Activated CD4-positive, alpha-beta memory T cell treated with anti-CD3 and anti-CD28 coated beads for 36 hours (primary cell): ENCODE results near the gene HSDL1. TPM values are rescaled to one million over a fixed set of nuclear protein-coding genes. Genes with fewer than 3 reads are reported as not detected.

Experiments used
- CTCF ChIA-PET: fragments of 350-600 bp; sonication (Branson Sonifier 250); formaldehyde crosslinking; loops from one replicate; lab custom pipeline; 2021; ENCODE audit warnings: antibody characterized with exemption, inconsistent platforms; lab: Charles Lee
- POLR2A ChIA-PET: fragments of 350-600 bp; sonication (Branson Sonifier 250); formaldehyde crosslinking; loops from one replicate; lab custom pipeline; 2021; ENCODE audit warnings: antibody characterized with exemption; lab: Charles Lee
- DNase-seq: peaks from one replicate; pipeline ENCODE4 v3.0.0-alpha.2; 2020
- H3K27ac Mint-ChIP-seq: one replicate; pipeline ENCODE4 v1.8.0; 2021; ENCODE audit warnings: mixed read lengths
- H3K27me3 Mint-ChIP-seq: one replicate; pipeline ENCODE4 v1.8.0; 2021; ENCODE audit warnings: mixed read lengths
- H3K36me3 Mint-ChIP-seq: one replicate; pipeline ENCODE4 v1.8.0; 2021; ENCODE audit warnings: mixed read lengths
- H3K4me1 Mint-ChIP-seq: one replicate; pipeline ENCODE4 v1.8.0; 2021; ENCODE audit warnings: low read depth, mixed read lengths
- H3K4me3 Mint-ChIP-seq: one replicate; pipeline ENCODE4 v1.8.0; 2021; ENCODE audit warnings: mild to moderate bottlenecking, mixed read lengths
- H3K9me3 Mint-ChIP-seq: one replicate; pipeline ENCODE4 v1.8.0; 2021; ENCODE audit warnings: mixed read lengths
- intact Hi-C: fragments of 100-400 bp; cut with micrococcal nuclease; formaldehyde crosslinking; loops from one replicate; pipeline ENCODE4 v1.15.1; 2023
- total RNA-seq, 2 experiments: library from RNA; stranded (reverse); gene quantifications; one replicate each; pipeline ENCODE4 v1.2.3, GENCODE V29; 2021

The HSDL1 gene
- total RNA-seq, 2 experiments from 2014 or later, result 13.1 to 13.8 TPM

GRCh38 chr16:84182104-84182503, 37.1 kb upstream of the HSDL1 start:
- DNase-seq, result no peak
- Mint-ChIP-seq H3K36me3 (peaks cover 12% of the 10 kb centered on the region), H3K4me3 (no peak overlapping the region), H3K9me3 (no peaks in the 10 kb centered on the region), H3K27ac (no peak overlapping the region), H3K4me1 (peaks cover 37% of the 10 kb centered on the region), H3K27me3 (no peaks in the 10 kb centered on the region)
- POLR2A ChIA-PET, result no interaction called here
- CTCF ChIA-PET, result interaction anchor here (0.5 to 1.3 kb wide), 3 partner anchors 10 to 93 kb away, joined by 3 to 4 read pairs (median 3); partner anchors contain the start of genes DNAAF1 and HSDL1
- intact Hi-C loops, result loop anchor here (10.0 kb wide), 1 partner anchor 323 kb away; the partner anchor contains the start of gene MEAK7

DNA sequence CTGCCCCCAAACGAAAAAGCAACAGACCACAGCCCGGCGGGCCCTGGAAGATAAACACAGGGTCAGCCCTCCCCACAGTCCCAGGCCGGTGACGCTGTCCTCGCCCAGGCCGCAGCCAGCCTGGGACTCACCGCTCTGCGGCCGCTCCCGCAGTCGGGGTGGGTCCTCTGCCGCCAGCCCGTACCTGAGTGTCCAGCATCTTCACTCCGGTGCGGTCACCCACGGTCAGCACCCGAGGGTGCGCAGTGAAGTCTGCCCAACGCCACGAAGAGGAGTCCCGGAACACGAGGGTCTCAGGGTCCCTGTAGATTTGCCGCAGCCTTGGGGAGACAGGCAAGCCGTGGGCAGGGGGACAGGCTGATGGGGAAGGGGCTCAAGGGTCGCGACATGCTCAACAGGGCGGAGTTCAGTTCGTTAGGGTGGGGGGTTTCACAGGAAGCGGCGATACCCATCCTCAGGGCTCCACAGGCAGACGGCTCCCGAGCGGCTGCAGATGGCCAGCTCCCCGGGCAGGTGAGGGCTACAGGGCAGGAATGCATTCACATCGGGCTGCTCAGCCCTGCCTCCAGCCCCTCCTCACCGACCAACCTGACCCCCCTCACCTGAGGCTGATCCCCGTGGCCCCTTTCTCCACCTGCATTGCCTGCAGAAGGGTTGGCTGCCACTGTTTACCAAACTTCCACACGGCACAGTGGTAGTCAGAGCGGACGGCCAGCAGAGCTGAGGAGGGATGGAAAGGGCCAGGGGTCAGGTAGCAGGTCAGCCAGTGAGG, 36.4 kb upstream of the HSDL1 start:
- ChIA-PET CTCF (interaction anchor here (1.1 to 1.3 kb wide), 2 partner anchors 36 to 92 kb away, joined by 3 to 4 read pairs; partner anchors contain the start of genes DNAAF1 and HSDL1), POLR2A (no interaction called here)
- Mint-ChIP-seq H3K27ac (no peak overlapping the region), H3K9me3 (no peaks in the 10 kb centered on the region), H3K27me3 (no peaks in the 10 kb centered on the region), H3K36me3 (peaks cover 9% of the 10 kb centered on the region), H3K4me3 (no peak overlapping the region), H3K4me1 (peaks cover 38% of the 10 kb centered on the region)
- DNase-seq, result no peak
- intact Hi-C loops, result loop anchor here (10.0 kb wide), 1 partner anchor 323 kb away; the partner anchor contains the start of gene MEAK7

- no peak overlapping the region for H3K27ac Mint-ChIP-seq
- CTCF ChIA-PET, result interaction anchor here (8.5 kb wide), 1 partner anchor 94 kb away, joined by 124 read pairs; no protein-coding TSS in a partner anchor
These were observed 35.7 kb upstream of the HSDL1 start for GRCh38 chr16:84180519-84181140.

GRCh38 chr16:84179612-84180320, 34.8 kb upstream of the HSDL1 start:
- H3K27me3 Mint-ChIP-seq, result no peaks in the 10 kb centered on the region
- no peak overlapping the region for H3K27ac Mint-ChIP-seq
- H3K9me3 Mint-ChIP-seq, result no peaks in the 10 kb centered on the region
- ChIA-PET CTCF (interaction anchor here (0.7 to 8.5 kb wide), 3 partner anchors 94 to 293 kb away, joined by 3 to 124 read pairs (median 5); no protein-coding TSS in a partner anchor), POLR2A (no interaction called here)
- peaks cover 29% of the 10 kb centered on the region for H3K4me1 Mint-ChIP-seq
- peaks cover 9% of the 10 kb centered on the region for H3K36me3 Mint-ChIP-seq
- no peak for DNase-seq
- intact Hi-C loops, result loop anchor here (5.0 to 10.0 kb wide), 3 partner anchors 62 to 325 kb away; partner anchors contain the start of genes MBTPS1 and MEAK7
- no peak overlapping the region for H3K4me3 Mint-ChIP-seq

More at GRCh38 chr16:84180519-84181140, 35.7 kb upstream of the HSDL1 start:
- Mint-ChIP-seq H3K27me3 (no peaks in the 10 kb centered on the region), H3K9me3 (no peaks in the 10 kb centered on the region), H3K4me3 (no peak overlapping the region), H3K36me3 (peaks cover 9% of the 10 kb centered on the region), H3K4me1 (peaks cover 32% of the 10 kb centered on the region)
- DNase-seq, result no peak
- intact Hi-C loops, result loop anchor here (10.0 kb wide), 1 partner anchor 324 kb away; the partner anchor contains the start of gene MEAK7
- POLR2A ChIA-PET, result no interaction called here

- Mint-ChIP-seq H3K27me3 (peaks cover 5% of the 10 kb centered on the region), H3K36me3 (peaks cover 9% of the 10 kb centered on the region), H3K27ac (no peak overlapping the region), H3K4me1 (peaks cover 25% of the 10 kb centered on the region), H3K4me3 (no peak overlapping the region), H3K9me3 (no peaks in the 10 kb centered on the region)
- intact Hi-C loops, result loop anchor here (5.0 kb wide), 2 partner anchors 62 to 77 kb away; partner anchors contain the start of gene MBTPS1
- DNase-seq, result no peak
- ChIA-PET CTCF (interaction anchor here (0.7 to 8.5 kb wide), 6 partner anchors 8 to 293 kb away, joined by 3 to 124 read pairs (median 6); partner anchors contain the start of gene TAF1C), POLR2A (no interaction called here)
These were observed 34.1 kb upstream of the HSDL1 start for GRCh38 chr16:84178892-84179611.

DNA sequence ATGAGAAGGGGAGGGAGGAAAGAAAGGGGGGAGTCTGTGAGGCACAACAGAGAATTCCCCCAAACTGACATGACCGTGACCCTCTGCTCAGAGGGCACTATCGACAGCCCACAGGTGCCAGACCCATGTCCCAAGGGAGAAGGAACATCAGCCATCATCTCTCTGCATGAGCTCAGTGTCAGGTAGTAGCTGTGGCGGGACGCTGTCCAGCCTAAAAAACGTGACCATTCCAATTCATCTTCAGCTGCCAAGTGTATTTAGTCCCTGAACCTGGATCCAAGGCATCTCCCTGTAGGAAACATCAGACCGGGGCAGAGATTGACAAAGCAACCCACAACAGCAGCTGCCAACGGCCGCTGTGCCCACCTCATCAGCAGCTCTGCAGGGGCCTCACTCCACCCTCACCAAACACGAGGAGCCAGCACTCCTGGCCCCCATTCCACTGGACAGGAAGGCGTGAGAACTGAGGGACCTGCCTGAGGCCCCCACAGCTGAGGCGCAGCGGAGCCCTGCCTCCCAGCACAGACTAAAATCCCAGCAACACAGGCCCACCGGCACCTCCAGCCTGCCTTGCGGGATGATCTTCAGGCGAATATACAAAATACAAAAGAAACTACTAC, 33.3 kb upstream of the HSDL1 start:
- intact Hi-C loops, result loop anchor here (5.0 kb wide), 2 partner anchors 61 to 76 kb away; partner anchors contain the start of gene MBTPS1

DNA sequence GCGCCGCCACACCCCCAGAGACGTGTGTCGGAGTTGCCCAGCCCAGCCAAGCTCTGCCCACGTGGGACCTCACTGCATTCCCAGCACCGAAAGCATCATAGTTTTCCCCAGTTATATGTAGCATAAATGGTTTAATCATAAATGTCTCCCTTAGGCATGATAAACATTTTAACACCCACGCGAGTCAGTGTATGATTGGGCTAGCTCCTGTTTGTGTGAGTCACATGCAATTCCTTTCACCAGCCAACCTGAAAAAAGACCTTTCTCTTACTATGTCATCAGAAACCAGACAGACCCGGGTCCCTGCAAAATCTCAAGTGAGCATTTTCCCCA, 32.7 kb upstream of the HSDL1 start:
- ChIA-PET POLR2A (interaction anchor here (0.6 to 1.2 kb wide), 2 partner anchors 11 to 34 kb away, joined by 5 read pairs; no protein-coding TSS in a partner anchor), CTCF (interaction anchor here (0.9 to 8.5 kb wide), 7 partner anchors 10 to 112 kb away, joined by 3 to 124 read pairs (median 6); partner anchors contain the start of genes MBTPS1 and TAF1C)
- Mint-ChIP-seq H3K4me3 (no peak overlapping the region), H3K9me3 (no peaks in the 10 kb centered on the region), H3K4me1 (peaks cover 25% of the 10 kb centered on the region), H3K27ac (peak overlapping the region; percentile 70), H3K27me3 (peaks cover 5% of the 10 kb centered on the region), H3K36me3 (peaks cover 7% of the 10 kb centered on the region)
- intact Hi-C loops, result loop anchor here (1.0 to 5.0 kb wide), 3 partner anchors 10 to 75 kb away; partner anchors contain the start of genes MBTPS1 and TAF1C
- DNase-seq, result peak; percentile 54

More for the DNA sequence above, 33.3 kb upstream of the HSDL1 start:
- H3K36me3 Mint-ChIP-seq, result peaks cover 9% of the 10 kb centered on the region
- POLR2A ChIA-PET, result interaction anchor here (0.6 to 1.2 kb wide), 2 partner anchors 11 to 34 kb away, joined by 5 read pairs; no protein-coding TSS in a partner anchor
- CTCF ChIA-PET, result interaction anchor here (0.9 to 8.5 kb wide), 9 partner anchors 9 to 113 kb away, joined by 3 to 124 read pairs (median 5); partner anchors contain the start of genes MBTPS1 and TAF1C
- peak overlapping the region; percentile 70 for H3K27ac Mint-ChIP-seq
- peaks cover 5% of the 10 kb centered on the region for H3K27me3 Mint-ChIP-seq
- no peaks in the 10 kb centered on the region for H3K9me3 Mint-ChIP-seq
- peaks cover 25% of the 10 kb centered on the region for H3K4me1 Mint-ChIP-seq
- no peak for DNase-seq
- H3K4me3 Mint-ChIP-seq, result no peak overlapping the region

- intact Hi-C loops, result loop anchor here (1.0 to 5.0 kb wide), 3 partner anchors 11 to 74 kb away; partner anchors contain the start of genes MBTPS1 and TAF1C
- Mint-ChIP-seq H3K27ac (no peak overlapping the region), H3K27me3 (peaks cover 6% of the 10 kb centered on the region), H3K36me3 (peaks cover 4% of the 10 kb centered on the region), H3K9me3 (no peaks in the 10 kb centered on the region), H3K4me1 (peaks cover 25% of the 10 kb centered on the region), H3K4me3 (no peak overlapping the region)
- ChIA-PET CTCF (interaction anchor here (0.6 to 8.5 kb wide), 18 partner anchors 8 to 220 kb away, joined by 3 to 124 read pairs (median 4); partner anchors contain the start of genes MBTPS1 and TAF1C), POLR2A (interaction anchor here (0.8 to 2.2 kb wide), 2 partner anchors 60 to 92 kb away, joined by 4 to 5 read pairs; partner anchors contain the start of gene MBTPS1)
- DNase-seq, result no peak
These were observed 31.4 kb upstream of the HSDL1 start for GRCh38 chr16:84176192-84177053.

- ChIA-PET CTCF (interaction anchor here (0.6 to 8.5 kb wide), 25 partner anchors 9 to 219 kb away, joined by 3 to 124 read pairs (median 4); partner anchors contain the start of genes MBTPS1 and TAF1C), POLR2A (interaction anchor here (0.8 to 2.2 kb wide), 2 partner anchors 59 to 91 kb away, joined by 4 to 5 read pairs; partner anchors contain the start of gene MBTPS1)
- Mint-ChIP-seq H3K27me3 (peaks cover 6% of the 10 kb centered on the region), H3K36me3 (peaks cover 2% of the 10 kb centered on the region), H3K4me3 (no peak overlapping the region), H3K9me3 (no peaks in the 10 kb centered on the region), H3K4me1 (peaks cover 25% of the 10 kb centered on the region), H3K27ac (no peak overlapping the region)
- intact Hi-C loops, result loop anchor here (1.0 to 5.0 kb wide), 5 partner anchors 31 to 91 kb away; partner anchors contain the start of genes DNAAF1, HSDL1 and MBTPS1
- peak; percentile 79 for DNase-seq
These were observed 30.5 kb upstream of the HSDL1 start for GRCh38 chr16:84175350-84176081.
